CD4-positive, alpha-beta T cell treated with Interleukin-15 for 1 hour (primary cell): ENCODE results near the gene SCG2.

ENCODE experiments used
- DNase-seq: peaks from one replicate; pipeline ENCODE4 v3.0.0-alpha.2; 2020

Gene SCG2

GRCh38 chr2:223563462-223563861 is 38.7 kb downstream of the SCG2 start:
- DNase-seq, result no peak

GRCh38 chr2:223562078-223562477 is 40.1 kb downstream of the SCG2 start:
- DNase-seq, result no peak

- no peak for DNase-seq
Measured at GRCh38 chr2:223560749-223561435, 41.3 kb downstream of the SCG2 start.

GRCh38 chr2:223558970-223559369 is 43.2 kb downstream of the SCG2 start:
- DNase-seq, result no peak

GRCh38 chr2:223554923-223555322 is 47.2 kb downstream of the SCG2 start:
- DNase-seq, result no peak

GRCh38 chr2:223549215-223549614 is 52.9 kb downstream of the SCG2 start:
- DNase-seq, result no peak

- no peak for DNase-seq
Measured at GRCh38 chr2:223548194-223548593, 54.0 kb downstream of the SCG2 start.
